ENCODE measurements around the gene MAVS.
"Not testable (repeated sequence)": the region's sequence is repeated elsewhere in the genome, so short reads cannot be mapped to it uniquely, and the experiment has no call there.

MAVS gene

GRCh38 chr20:3876000-3876399 is 29.4 kb downstream of the MAVS start:
- no peak for DNase-seq (ENCODE audit: low spot score)
- Histone ChIP-seq H3K36me3 (ENCODE audit: low read depth) (no peaks in the 10 kb centered on the region), H3K4me1 (ENCODE audit: insufficient read depth, poor library complexity, severe bottlenecking) (no peaks in the 10 kb centered on the region), H3K4me3 (ENCODE audit: severe bottlenecking) (no peak overlapping the region), H3K27ac (ENCODE audit: poor library complexity, severe bottlenecking) (no peak overlapping the region), H3K9me3 (ENCODE audit: severe bottlenecking) (no peaks in the 10 kb centered on the region), H3K27me3 (ENCODE audit: insufficient read depth, poor library complexity, severe bottlenecking) (no peaks in the 10 kb centered on the region)
- TF ChIP-seq CTCF (IDR thresholded peaks at IDR 0.05; ENCODE audit: poor library complexity, severe bottlenecking) = no peak
- ATAC-seq (ENCODE audit: low read depth) = no peak

GRCh38 chr20:3876676-3877075 is 30.0 kb downstream of the MAVS start:
- Histone ChIP-seq H3K27me3 (ENCODE audit: insufficient read depth, poor library complexity, severe bottlenecking) (no peaks in the 10 kb centered on the region), H3K9me3 (ENCODE audit: severe bottlenecking) (no peaks in the 10 kb centered on the region), H3K27ac (ENCODE audit: poor library complexity, severe bottlenecking) (no peak overlapping the region), H3K4me1 (ENCODE audit: insufficient read depth, poor library complexity, severe bottlenecking) (no peaks in the 10 kb centered on the region), H3K36me3 (ENCODE audit: low read depth) (no peaks in the 10 kb centered on the region), H3K4me3 (ENCODE audit: severe bottlenecking) (no peak overlapping the region)
- ATAC-seq (ENCODE audit: low read depth) = no peak
- TF ChIP-seq CTCF (IDR thresholded peaks at IDR 0.05; ENCODE audit: poor library complexity, severe bottlenecking) = no peak
- DNase-seq (ENCODE audit: low spot score) = no peak

- DNase-seq (ENCODE audit: low spot score); H3K4me1 ChIP-seq (ENCODE audit: insufficient read depth, poor library complexity, severe bottlenecking); H3K4me3 ChIP-seq (ENCODE audit: severe bottlenecking); H3K27me3 ChIP-seq (ENCODE audit: insufficient read depth, poor library complexity, severe bottlenecking); ATAC-seq (ENCODE audit: low read depth); H3K27ac ChIP-seq (ENCODE audit: poor library complexity, severe bottlenecking); H3K9me3 ChIP-seq (ENCODE audit: severe bottlenecking); H3K36me3 ChIP-seq (ENCODE audit: low read depth): not testable (repeated sequence)
These were observed 32.3 kb downstream of the MAVS start for GRCh38 chr20:3878921-3879274.

- Histone ChIP-seq H3K36me3 (ENCODE audit: low read depth) (peaks cover 14% of the 10 kb centered on the region), H3K9me3 (ENCODE audit: severe bottlenecking) (no peaks in the 10 kb centered on the region), H3K27ac (ENCODE audit: poor library complexity, severe bottlenecking) (no peak overlapping the region), H3K4me1 (ENCODE audit: insufficient read depth, poor library complexity, severe bottlenecking) (no peaks in the 10 kb centered on the region), H3K27me3 (ENCODE audit: insufficient read depth, poor library complexity, severe bottlenecking) (no peaks in the 10 kb centered on the region), H3K4me3 (ENCODE audit: severe bottlenecking) (no peak overlapping the region)
- ATAC-seq (ENCODE audit: low read depth) = no peak
- DNase-seq (ENCODE audit: low spot score) = no peak
- TF ChIP-seq CTCF (IDR thresholded peaks at IDR 0.05; ENCODE audit: poor library complexity, severe bottlenecking) = no peak
These were observed 39.1 kb downstream of the MAVS start for GRCh38 chr20:3885715-3886114.

GRCh38 chr20:3887876-3888620 is 41.4 kb downstream of the MAVS start:
- no peak for TF ChIP-seq CTCF (IDR thresholded peaks at IDR 0.05; ENCODE audit: poor library complexity, severe bottlenecking)
- Histone ChIP-seq H3K27ac (ENCODE audit: poor library complexity, severe bottlenecking) (peak overlapping the region; percentile 87), H3K9me3 (ENCODE audit: severe bottlenecking) (no peaks in the 10 kb centered on the region), H3K4me3 (ENCODE audit: severe bottlenecking) (peak overlapping the region; percentile 86), H3K4me1 (ENCODE audit: insufficient read depth, poor library complexity, severe bottlenecking) (peaks cover 21% of the 10 kb centered on the region), H3K36me3 (ENCODE audit: low read depth) (peaks cover 35% of the 10 kb centered on the region), H3K27me3 (ENCODE audit: insufficient read depth, poor library complexity, severe bottlenecking) (no peaks in the 10 kb centered on the region)
- no peak for ATAC-seq (ENCODE audit: low read depth)
- DNase-seq (ENCODE audit: low spot score) = no peak
